ENCODE results near the gene FNIP2.

DNA sequence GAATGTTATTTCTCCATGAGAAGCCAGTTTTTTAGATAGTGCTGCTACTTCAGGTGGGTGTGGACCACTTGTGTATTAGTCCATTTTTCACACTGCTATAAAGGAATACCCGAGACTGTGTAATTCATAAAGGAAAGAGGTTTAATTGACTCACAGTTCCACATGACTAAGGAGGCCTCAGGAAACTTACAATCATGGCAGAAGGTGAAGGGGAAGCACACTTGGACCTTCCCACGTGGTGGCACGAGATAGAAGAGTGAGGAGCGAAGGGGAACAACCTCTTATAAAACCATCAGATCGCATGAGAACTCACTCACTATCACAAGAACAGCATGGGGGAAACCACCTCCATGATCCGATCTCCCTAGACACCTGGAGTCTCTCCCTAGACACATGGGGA, 42.2 kb upstream of the FNIP2 start:
- TF ChIP-seq, protein P1, sequence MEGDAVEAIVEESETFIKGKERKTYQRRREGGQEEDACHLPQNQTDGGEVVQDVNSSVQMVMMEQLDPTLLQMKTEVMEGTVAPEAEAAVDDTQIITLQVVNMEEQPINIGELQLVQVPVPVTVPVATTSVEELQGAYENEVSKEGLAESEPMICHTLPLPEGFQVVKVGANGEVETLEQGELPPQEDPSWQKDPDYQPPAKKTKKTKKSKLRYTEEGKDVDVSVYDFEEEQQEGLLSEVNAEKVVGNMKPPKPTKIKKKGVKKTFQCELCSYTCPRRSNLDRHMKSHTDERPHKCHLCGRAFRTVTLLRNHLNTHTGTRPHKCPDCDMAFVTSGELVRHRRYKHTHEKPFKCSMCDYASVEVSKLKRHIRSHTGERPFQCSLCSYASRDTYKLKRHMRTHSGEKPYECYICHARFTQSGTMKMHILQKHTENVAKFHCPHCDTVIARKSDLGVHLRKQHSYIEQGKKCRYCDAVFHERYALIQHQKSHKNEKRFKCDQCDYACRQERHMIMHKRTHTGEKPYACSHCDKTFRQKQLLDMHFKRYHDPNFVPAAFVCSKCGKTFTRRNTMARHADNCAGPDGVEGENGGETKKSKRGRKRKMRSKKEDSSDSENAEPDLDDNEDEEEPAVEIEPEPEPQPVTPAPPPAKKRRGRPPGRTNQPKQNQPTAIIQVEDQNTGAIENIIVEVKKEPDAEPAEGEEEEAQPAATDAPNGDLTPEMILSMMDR (IDR thresholded peaks at IDR 0.05), result no peak
- no peak for TF ChIP-seq POLR2A (IDR thresholded peaks at IDR 0.05)
